GM18520 (cell line): Measurements from ENCODE around the gene CCNI2.

ENCODE experiments used
- ATAC-seq: cut with Tn5 transposase; IDR thresholded peaks from one replicate; pipeline ENCODE4 v1.9.1; 2021; ENCODE audit not compliant: unreplicated experiment

Gene CCNI2

DNA sequence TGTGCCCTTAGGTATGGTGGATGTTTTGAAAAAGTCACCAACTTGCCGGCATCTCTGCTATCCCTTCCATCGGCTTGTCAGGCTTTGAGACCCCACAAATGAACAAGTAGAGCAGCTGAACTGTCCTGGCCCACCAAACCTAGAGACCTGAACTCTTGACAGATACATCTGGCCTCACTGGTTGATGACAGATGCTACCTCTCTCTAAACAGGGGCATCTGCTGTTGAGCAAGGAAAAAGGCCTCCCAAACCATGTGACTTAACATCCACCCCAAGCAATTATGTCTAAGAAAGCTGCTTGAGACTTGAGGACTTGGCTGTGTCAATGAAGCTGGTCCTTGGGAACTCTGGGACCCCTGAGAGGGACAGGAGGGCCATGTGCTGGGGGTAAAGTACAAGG is 2.3 kb downstream of the CCNI2 start:
- ATAC-seq = no peak

- peak; percentile 27 for ATAC-seq
Observed at GRCh38 chr5:132750471-132751230, 3.4 kb downstream of the CCNI2 start.

- ATAC-seq = peak; percentile 25
Observed at GRCh38 chr5:132751444-132751843, 4.2 kb downstream of the CCNI2 start.

DNA sequence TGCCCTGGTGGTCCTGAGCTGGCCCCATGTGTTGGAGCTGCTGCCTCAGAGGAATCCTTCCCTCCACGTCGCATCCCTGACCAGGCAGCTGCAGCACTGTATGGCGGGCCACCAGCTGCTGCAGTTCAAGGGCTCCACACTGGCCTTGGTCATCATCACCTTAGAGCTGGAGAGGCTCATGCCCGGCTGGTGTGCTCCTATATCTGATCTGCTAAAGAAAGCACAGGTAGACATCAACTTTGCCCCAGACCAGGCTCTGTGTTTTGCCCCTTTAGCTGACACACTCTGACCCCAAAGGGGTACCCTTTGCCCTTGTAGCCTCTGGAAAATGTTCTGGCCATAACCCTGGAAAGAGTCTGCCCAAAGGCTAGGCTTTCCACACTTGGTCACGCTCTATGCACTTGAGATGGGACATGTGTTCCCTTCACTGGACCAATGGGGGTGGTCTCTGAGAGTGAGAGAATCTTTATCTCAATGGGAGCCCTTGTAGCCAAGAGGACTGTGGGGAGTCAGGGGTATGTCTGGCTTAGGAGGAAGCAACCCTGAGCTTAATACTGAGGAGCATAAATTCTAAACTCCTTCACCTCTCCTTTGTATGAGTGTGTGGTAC is 4.8 kb downstream of the CCNI2 start:
- no peak for ATAC-seq

DNA sequence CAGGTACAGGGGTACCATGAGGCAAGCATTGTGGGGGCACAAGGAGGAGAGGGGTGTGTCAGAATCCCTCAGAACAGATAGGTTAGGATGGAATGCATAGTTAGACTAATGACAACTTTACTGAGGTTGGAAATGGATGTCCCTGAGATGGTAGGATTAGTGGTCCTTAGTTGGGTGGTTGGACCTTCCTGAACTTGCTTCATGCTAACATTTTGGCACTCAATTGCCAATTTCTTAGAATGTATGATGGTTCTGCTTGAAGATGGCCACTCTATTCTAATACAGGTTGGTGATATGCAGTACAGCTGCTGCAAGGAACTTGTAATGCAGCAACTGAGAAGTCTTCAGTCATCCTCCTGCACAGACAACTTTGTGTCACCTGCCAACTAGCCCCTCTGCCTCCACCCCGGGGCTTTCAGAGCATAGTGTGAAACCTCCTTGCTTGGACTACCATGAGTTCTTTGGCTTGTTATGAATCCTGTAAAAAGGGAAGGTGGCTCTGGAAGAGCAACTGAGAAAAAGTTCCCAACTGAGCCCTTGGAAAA is 5.4 kb downstream of the CCNI2 start:
- ATAC-seq = no peak

DNA sequence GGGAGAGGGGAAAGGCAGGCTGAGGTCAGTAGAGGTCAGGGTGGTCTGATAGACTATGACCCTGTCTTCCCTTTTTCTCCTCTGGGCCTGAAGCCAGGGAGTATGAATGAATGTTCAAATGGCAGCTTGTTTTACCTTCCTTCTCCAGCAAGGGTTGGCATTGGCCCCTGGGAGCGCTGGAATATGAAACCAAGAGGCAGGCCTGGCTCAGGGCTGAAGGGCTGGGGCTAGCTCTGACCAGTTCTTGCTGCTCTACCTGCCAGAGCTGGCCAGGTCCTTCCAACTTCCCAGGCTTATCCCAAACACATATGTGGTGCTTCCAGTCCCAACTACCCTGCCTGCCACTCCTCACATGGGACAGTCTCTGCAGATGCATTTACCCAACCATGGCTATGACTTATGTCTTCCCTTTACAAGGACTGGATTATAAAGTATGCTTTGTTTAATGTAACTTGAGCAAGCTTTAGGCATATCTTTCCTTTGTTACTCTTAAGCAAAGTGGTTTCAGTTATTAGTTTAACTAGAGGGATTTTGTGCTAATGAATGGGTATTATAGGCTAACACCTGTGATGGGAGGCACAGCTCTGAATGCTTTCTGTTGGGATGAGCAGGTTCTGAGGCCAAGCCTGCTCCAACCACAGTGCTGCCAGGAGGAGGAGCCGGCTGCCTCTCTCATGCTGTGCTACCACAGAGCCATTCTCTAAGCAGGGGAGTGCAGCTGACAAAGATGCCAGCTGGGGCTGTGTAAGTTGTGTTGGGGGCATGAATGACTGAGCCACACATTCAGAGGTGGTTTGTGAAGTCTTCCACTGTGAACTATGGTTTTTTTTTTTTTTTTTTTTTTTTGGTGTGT is 6.1 kb downstream of the CCNI2 start:
- no peak for ATAC-seq

DNA sequence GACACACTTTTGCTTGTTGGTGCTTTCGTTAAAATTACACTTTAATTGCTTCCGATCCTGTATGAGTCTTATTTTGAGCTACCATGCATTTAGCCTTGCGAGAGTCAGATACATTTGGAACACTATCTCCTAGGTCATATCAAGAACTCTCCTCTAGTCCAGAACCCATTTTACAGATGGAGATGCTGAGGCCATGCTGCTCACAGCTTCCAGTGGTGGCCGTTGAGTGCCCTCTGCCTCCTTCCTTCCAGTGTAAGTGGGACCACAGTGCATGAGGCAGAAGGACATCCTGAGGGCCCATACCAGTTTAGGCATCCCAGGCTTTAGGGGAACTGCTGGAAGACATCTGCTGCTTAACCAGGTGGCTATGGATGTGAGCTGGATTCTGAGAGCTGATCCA is 6.9 kb downstream of the CCNI2 start:
- no peak for ATAC-seq

GRCh38 chr5:132754947-132755346 is 7.7 kb downstream of the CCNI2 start:
- ATAC-seq = no peak

DNA sequence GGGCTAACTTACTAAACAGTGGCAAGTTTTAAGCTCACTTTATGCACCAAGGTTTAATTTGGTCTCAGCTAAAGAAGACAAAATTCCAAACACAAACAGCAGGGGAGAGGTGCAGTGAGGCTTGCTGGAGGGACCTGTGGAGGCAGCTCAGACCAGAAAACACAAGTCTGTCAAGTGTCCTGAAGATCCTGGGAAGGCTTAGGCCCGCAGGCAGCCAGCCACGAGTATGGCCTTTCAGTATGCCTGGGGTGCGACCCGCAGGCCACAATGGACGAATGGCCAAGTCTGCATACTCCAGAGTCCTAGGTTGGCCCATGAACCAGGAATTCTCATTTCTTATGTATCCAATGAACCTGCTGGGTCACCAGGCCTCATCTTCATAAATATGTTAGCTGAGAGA is 9.3 kb downstream of the CCNI2 start:
- ATAC-seq = no peak

- no peak for ATAC-seq
Observed at GRCh38 chr5:132758451-132758850, 11.2 kb downstream of the CCNI2 start.

DNA sequence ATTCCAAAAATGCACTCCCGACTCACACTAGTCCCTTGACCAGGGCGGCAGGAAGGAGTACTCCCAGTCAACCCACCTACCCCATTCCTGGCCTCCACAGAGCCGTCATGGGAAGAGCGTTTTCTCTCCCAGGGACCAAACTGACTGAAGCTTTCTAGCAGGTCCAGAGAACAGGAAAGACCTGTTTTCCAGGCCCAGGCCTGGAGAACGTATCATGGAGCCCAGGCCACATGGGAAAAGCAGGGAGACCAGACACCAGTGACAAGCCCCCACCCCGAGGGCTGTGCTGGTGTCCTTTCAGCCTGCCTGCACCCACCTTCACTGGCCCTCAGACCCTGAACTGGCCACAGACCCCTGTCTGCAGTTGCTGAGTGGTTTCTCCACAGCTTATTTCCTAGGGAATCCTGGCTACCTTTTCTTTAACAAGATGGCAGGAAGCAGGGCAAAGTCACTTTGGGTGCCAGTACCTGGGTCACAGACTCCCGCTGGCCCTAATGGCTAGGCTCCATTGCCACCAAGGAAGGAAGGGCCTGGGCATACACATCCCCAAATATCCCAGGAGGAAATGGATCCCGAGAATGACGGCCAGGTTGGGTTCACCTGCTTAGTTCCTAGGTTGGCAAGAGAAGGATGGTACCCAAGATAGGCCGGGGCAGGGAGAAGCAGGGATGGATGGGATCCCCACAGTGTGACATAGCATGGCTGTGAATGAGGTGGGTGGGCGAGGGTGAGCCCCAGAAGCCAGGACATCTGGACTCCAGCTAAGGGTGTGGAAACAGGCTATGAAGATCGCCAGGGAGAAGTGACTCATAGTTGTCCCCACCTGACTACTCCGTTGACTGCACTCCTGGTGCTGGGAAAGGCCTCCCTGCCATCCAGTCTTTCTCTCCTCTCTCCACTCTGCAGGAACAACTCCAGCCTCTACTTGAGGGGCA is 12.2 kb downstream of the CCNI2 start:
- no peak for ATAC-seq

DNA sequence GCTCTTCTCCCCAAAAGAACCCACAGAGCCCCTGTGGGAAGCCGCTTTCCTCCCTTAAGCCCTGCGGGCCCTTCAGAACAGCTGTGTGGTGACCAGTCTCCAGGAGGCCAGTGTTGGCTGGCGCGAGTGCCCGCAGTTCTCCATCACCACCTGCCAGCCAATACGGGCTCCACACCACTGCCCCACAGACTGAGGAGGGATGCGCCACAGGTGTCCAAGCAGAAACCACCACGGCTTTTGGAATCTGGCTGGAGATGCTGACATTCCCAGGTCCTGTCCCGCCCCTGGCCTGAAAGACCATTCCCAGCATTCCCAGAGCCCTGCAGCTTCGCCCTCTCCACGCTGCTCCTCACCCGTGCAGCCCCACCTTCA is 12.8 kb downstream of the CCNI2 start:
- no peak for ATAC-seq

GRCh38 chr5:132760601-132761317 is 13.5 kb downstream of the CCNI2 start:
- ATAC-seq = no peak

DNA sequence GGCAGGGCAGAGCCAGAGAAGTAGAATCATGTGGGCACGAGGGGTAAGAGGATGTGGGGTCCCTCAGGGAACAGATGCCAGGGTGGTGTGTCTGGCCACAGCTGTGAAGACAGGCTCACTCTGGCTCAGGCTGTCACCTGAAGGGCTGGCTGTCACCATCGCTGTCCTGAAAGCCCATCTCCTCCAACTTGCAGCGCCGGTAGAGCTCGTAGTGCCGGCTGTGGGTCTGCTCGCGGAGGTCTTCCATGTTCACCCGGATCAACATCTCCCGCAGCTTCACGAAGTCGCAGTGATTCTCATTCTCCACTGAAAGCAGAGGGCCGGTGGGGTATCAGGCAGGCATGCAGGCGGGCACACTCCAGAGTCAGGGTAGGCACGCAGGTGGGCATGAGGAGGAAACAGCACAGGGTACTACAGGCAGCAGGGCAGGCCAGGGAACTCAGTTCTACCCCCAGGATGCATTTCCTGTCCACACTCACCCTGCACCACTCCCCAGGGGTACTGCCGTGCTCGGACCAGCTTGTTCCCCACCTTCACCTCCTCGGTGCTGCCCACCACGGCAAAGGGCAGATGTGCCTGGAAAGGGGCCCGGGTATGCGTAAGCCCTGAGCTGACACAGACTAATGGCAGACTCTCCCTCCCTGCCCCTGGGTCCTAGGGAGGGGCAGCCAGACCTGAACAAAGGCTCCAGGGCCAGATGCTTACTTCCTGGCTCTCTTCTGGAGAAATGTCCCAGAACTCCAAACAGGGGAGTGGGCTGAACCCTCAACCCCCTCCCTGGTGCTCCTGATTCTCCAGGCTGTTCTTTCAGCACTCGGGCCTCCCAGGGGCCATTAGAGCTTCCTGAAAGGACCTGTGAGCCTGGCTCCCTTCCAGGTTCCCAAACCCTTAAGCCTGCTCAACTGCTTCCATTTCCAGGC is 14.4 kb downstream of the CCNI2 start:
- ATAC-seq = no peak

DNA sequence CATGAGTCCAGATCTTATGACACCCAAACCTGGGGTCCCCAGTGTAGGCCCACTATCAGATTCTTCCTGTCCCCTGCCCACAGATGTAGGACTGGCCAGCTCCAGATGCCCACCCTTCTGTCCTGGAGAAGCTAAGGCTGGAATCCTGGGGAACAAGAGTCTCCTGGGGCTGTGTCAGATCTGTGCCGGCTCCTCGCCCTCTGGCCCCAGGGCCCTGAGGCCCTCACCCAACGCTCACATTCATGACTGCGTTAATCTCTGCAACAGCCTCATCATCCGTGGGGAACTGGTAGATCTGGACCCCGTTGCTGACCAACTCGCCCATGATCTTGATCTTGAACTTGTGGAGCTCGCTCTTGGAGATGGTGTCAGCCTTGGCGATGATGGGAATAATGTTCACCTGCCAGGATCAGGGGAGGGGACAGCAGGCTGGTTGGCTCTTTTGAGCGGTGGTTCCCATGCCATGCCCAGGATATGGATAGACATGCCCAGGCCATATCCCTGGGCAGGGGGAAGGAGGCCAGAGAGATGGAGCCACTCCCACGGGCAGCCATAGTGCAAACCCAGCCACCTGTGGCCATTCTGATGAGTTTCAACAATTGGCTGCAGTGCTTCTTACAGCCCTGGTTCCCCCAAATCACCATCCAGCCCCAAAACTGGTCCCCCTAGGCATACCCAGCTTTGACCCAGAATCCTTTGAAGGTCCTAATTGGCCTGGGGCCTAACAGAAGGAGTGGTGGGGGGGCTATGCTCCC is 15.2 kb downstream of the CCNI2 start:
- no peak for ATAC-seq

- no peak for ATAC-seq
Observed at GRCh38 chr5:132763181-132764036, 16.2 kb downstream of the CCNI2 start.

DNA sequence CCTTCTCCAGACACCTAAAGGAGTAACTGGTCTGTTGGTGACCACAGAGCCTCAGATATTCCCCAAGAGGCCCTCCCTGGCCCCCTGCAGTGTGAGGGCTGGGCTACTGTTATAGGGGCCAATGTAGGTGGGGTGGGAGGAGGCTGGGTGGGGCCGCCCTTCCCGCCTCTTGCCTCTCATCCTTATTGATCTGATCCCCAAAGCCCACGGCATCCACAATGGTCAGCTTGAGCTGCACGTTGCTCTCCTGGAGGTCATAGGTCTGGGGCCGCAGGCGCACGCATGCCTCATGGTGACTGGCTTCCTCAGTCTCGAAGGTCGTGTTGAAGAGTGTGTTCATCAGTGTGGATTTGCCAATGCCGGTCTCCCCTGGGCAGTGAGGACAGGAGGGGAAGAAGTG is 16.8 kb downstream of the CCNI2 start:
- ATAC-seq = no peak
